Hematopoietic multipotent progenitor cell treated with erythropoietin and hydrocortisone succinate and interleukin-3 and kit ligand, for 17 days (in vitro differentiated cells): Measurements from ENCODE around the gene CYTH1.

Source experiments
- DNase-seq: peaks from one replicate; pipeline ENCODE4 v3.0.0-alpha.2; 2015; ENCODE audit warnings: low spot score

Gene CYTH1, protein sequence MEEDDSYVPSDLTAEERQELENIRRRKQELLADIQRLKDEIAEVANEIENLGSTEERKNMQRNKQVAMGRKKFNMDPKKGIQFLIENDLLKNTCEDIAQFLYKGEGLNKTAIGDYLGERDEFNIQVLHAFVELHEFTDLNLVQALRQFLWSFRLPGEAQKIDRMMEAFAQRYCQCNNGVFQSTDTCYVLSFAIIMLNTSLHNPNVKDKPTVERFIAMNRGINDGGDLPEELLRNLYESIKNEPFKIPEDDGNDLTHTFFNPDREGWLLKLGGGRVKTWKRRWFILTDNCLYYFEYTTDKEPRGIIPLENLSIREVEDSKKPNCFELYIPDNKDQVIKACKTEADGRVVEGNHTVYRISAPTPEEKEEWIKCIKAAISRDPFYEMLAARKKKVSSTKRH

DNA sequence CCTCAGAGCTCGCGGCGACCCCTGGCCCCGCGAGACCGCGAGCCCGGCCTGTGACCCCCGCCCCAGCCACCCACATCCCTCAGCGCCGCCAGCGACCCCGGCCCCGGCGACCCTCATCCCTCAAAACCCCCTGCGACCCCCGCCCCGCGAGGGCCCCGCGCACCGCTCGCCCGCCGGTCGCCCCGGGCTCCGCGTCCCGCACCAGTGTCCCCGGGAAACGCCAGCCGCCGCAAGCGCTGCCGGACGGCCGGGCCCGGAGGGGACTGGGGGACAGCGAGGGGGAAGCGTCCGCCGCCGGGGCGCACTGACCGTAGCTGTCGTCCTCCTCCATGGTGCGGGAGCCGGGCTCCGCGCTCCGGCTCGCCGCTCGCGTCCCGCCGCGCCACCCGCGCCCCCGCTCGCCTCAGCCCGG lies at the start of gene CYTH1:
TSS of gene CYTH1 (minus strand) at position 381 of the 412 bp plus-strand sequence. CDS start at position 331, 50 bp downstream.
- DNase-seq = no peak

DNA sequence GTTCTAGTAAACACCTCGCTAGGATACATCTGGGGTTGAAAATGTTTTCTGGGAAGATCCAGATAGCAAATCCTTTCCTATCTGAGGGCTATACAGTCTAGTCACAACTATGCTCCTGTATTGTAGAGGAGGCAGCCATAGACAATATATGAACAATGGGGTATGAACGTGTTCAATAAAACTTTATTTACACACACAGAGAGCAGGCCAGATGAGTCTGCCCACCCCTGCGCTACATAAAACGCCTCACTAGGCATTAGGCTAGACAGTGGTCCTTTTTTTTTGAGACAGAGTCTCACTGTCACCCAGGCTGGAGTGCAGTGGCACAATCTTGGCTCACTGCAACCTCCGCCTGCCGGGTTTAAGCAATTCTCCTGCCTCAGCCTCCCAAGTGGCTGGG lies 47.4 kb upstream of the CYTH1 start:
- DNase-seq = no peak

DNA sequence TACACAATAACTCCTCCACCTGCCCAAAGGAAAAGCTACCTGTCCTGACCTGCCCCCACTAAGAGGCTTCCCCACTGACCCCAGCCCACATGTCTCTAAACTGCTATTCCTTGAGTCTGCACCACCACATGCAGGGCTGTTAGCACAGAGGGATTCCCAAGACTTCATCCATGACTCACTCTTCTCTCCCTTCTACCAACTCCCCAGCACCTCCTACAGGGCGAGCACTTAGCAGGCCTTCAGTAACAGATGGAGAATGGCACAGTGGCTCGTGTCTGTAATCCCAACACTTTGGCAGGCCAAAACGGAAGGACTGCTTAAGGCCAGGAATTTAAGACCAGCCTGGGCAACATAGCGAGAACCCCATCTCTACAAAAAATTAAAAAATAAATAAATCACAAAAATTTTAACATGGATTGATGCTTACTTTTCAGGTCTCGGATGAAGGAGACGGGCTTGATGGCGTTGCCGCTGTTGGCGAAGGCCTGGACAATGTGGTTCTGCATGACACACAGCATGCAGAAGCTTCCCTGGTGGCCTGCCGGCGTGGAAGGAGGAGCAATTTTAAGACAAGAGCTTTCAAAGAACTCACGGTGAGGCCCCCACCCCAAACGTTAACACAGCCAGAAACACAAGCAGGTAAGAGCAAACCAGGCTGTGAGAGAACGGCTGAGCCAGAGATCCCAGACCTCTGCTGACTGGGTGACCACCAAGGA lies 46.6 kb upstream of the CYTH1 start:
- no peak for DNase-seq

DNA sequence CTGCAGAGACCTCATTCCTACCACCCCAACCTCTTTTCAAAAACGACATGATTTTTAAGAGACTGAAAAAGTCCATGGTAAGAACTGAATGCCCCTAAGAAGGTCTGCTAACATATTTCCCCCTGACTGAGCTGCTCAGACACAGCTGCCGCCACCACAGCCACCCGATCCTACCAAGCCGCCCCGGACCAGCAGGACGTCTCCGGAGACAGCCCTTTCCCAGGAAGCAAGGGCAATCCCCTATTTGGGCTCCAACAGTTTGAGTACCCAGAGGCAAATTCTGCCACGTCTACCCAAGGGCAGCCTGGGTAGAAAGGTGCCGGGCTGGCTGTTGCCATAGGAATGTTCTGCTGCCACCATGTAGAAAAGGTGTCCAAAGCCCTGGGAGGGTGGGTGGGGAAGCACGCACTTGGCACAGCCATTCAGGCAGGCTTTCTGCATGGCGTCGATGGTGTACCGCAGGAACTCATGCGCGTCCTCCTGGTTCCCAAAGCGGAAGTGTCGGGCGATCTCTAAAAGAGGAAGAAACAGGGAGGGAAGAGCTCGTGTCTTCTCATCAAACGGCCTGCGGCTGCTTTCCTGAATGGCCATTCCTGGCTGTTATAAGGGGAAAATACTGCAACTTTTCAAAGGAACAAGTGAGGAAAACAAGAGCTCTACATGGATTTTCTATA lies 44.9 kb upstream of the CYTH1 start:
- no peak for DNase-seq

DNA sequence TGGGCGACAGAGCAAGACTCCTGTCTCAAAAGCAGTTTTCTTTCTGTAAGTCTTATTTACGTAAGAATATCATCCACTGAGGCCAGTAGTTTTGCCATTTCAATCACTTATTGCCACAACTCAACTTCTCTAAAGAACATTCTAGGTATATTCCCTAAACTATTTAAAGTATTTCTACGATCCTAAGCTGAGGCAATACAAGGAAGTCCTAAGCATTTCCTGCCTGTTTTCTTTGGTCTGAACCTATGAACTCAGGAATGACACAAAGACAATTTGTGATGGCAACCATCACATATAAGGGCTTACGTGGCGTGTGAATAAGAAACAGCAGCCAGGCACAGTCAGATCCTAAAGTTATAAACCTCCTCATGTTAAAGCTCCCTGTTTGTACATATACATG lies 44.3 kb upstream of the CYTH1 start:
- DNase-seq = no peak

DNA sequence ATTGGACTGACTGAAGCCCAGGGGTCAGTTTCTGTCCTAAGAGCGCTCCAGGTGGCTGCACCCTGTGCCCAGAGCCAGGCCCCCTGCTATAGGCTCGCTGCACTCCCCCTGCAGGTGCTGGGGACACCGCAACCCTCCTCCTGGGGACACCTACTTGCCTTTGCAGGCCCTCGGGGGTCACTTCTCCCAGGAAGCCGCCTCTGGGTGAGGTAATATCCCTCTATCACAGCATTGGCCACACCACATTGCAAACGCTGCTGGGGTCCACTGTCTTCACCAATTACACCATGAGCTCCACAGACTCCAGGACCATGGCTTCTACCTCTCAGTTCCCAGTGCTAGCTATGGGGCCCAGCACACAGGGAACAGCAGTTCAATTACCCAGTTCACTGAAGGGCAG lies 43.6 kb upstream of the CYTH1 start:
- no peak for DNase-seq

DNA sequence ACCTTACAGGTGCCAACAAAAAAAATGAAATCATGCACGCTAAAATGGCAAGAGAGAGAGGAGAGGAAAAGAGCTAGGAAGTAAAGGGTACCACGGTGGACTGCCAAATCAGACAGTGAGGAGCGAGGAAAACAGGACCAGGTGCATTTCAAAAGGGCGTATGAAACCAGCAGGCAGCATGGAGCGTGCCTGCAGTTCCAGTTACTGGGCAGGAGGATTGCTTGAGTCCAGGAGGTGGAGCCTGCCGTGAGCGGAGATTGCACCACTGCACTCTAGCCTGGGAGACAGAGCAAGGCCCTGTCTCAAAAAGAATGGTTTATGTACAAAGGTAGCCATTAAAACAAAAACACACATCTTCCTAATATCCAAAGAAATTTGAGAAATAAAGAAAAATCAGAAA lies 42.2 kb upstream of the CYTH1 start:
- DNase-seq = no peak

DNA sequence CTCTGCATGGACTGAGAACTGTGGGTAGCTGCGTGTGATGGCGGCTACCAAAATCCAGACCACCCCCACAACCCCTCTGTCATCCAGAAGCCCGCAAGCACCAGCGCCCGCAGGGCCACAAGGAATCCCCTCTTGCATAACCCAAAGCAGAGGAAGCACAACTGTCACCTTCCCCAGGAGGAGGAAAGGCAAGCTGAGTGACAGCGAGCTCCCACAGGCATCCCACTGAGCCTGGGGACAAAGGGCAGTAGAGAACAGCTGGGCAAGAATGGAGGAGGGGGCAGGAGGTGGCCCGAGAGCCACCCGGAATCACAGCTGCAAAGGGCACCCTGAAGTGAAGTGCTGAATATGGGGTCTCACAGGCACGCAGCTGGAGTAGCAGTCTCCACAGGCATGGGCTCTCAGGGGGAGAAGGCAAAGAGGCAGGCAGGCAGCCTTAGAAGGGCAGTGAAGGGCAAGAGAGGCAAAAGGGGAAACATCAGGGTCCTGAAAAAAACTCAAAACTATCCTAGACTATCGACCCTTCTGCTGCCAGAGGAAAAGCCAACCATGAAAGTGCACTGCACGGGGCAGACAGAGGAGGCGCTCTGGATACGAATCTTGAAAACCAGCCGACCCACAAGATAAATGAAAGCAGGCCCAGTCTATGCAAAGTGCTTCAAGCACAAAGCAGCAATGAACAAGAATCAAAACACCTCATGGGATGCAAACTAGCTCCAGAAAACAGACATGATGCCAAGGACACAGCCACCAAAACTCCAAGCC lies 41.4 kb upstream of the CYTH1 start:
- no peak for DNase-seq

DNA sequence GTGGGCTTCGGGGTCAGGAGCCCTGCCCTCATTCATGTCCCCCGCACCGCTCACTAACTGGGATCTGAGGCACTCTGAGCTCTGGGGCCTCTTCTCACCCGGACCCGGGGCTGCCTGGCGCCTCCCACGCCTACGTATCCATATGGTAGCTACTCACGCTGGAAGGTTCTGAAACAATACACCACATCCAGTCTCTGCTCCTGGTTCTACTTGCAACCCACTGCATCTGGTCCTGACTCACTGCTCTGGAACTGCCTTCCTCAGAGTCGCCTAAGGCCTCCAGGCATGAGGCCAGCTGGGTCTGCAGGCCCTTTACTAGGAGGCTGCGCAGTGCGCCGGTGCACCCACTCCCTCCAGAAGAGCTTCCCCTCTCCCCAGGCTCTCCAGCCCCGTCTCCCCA lies 40.5 kb upstream of the CYTH1 start:
- DNase-seq = no peak

DNA sequence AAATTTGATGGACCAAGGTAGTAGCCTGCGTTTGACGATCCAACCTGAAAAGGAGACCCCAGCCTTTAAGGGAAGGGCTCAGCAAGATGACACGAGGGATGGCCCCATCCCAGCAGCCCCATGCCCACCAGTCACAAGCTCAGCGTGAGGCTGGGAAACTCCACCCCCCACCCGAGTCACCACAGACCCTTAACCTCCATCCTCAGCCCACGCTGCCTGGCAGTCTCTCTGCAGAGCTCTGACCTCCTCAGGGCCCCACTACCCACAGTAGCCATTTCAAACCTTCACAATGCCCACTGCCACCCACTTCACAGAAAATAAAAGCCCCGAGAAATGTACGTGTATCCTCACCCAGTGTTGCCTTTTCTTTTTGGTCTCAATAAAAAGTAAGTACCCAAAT lies 39.9 kb upstream of the CYTH1 start:
- DNase-seq = no peak

DNA sequence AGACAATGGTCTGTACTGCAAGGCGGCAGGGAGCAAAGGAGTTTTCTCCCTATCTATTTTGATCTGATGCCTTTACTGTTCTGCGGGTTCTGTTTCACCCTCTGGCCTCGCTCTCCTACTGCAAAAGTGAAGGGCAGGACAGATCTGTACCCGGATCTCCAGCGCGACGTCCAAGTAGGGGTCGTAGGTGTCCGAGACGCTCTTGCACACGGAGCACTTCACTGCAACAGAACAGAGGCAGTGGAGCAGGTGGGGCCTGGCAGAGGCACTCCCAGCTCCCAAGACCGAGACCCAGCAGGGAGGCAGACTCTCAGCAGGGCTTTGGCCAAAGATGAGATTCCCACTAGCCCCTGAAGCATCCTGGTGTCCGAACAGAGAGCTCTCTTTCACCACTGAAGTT lies 38.8 kb upstream of the CYTH1 start:
- no peak for DNase-seq

DNA sequence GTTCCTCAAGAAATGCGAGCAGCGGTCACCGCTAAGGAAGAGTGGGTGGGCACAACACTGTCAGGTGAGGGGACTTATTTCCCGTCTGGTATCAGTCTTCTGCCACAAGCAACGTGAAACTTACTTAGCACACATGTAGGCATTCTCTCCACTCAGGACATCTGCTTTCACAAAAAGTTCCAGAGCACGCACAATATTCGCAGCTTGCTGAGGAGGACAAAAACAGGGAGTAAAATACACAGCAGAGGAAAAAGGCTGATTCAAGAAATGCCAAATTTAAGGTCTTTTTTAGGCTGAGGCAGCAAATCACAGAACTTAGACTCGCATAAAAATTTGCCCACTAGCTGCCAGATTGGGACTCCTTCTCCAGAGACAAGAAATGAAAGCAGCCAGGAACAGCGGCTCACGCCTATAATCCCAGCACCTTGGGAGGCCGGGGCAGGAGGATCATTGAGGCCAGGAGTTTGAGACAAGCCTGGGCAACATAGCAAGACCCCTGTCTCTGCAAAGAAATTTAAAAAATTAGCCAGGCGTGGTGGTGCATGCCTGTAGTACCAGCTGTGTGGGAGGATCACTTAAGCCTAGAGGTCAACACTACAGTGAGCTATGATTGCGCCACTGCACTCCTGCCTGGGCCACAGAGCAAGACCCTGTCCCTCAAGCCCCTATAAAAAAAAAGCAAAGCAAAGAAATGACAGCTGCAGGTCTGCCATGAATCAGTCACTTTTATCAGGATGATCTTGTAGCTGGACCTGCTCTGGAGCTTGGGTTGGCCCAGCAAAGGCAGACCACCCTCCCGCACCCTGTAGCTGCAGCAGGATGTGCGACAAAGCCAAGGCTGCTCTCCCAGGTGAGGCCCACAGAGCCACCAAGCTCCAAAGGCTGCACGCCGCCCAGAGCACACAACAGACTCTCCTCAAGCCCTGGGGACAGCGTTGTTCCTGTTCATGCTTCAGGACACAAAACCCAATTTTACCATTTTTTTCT lies 38.0 kb upstream of the CYTH1 start:
- no peak for DNase-seq

DNA sequence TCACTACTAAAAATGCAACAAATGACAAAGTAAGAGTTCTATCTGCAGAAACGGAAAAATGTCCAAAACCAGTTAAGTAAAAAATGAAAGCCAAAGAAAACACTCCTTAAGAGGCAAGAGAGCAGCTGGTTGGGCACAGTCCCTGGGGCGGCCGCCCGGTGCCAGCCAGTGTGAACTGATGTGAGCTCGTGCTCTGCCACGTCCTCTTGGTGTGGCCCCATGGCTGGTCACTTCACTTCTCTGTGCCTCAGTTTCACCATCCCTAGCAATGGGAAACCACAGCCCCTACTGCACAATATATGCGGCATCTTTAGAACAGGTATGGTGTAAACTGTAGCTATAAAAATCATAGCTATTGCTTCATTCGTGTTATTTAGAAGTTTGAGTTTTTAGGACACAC lies 37.3 kb upstream of the CYTH1 start:
- DNase-seq = no peak

DNA sequence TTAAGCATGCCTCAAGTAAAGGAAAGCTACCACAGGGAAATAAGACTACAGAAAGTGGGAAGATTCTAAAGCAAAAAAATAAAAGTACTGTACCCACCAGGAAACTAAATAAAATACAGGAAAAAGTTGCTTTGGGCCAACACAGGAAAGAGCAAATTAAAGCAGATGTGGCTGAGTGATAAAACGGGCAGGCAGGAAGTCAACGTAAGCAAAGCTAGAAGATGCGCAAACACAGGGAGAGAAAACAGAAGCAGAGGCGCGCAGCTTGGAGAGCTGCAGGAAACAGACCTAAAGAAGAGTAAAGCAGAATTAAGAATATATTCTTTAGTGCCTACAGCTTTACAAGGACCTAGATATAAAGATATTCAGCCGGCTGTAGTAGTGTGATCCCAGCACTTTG lies 36.9 kb upstream of the CYTH1 start:
- no peak for DNase-seq

DNA sequence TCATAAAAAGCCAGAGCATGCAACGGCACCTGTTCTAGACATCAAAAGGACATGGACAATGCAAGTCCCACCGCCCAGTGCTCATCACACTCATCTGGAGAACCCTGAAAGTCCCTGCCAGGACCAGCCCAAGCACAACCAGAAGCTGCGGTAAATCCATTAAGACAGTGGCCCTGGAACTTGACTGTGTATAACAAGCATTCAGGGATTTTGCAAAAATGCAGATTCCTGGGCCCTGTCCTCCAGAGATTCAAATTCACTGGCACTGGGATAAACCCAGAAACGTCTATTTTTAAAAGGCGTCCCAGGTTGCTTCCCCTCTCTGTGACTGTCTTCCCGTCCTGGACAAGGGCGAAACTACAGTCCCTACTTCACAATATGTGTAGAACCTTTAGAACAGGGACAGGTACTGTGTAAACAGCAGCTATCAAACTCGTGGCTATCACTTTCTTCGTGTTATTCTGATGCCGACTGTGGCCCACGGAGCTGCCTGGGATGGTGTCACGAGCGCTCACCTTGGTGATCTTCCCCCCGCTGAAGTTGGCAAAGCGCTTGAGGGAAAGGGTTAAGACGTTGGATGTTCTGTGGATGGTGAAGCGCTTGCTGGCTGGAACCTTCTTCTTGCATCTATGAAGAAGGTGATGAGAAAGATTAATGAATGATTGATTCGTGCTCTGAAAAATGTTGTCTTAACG lies 36.2 kb upstream of the CYTH1 start:
- DNase-seq = no peak

DNA sequence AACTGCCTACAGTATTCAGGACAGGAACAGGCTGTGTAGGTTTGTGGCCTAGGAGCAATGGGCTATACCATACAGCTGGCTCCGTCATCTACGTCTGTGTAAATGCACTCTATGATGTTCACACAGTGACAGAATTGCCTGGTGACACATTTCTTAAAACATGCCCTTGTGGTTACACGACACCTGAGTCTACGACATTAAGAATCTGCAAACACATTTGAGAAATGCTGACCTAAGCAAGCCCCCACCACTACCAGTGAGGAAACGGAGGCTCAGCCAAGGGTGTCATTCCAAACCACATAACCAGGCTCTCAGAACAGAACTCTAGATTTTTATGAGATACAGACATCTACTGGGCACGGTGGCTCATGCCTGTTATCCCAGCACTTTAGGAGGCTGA lies 35.0 kb upstream of the CYTH1 start:
- DNase-seq = no peak

DNA sequence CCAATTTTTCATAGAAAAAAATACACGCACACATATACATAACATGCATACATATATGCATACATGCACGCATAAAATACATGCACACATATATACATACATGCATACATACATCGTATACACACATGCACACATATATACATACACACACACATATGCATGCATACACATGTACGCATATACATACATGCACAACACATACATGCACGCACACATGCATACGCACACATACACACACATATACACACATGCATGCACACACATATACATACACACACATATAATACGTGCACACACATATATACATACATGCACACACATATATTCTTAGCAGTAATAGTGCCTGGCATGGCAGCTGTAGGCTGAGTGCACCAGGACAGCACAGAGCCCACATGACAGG lies 33.6 kb upstream of the CYTH1 start:
- DNase-seq = no peak

DNA sequence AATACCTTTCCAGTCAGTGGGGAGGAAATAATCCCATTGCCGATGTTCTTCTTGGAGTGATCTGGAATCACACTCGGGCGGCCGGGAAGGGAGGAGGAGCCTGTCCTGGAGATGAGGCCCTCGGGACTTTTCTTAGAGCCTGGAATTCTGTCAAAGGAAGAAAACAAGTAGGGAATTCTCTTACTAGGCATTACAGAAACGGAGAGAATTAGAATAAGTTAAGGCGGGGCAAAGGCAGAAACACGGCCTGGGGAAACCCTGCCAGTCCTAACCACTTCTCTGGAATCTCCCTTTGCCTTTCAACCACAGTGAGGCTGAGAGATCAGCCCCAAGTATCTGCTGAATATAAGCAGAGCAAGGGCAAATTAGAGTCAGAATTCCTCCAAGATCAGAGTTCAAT lies 30.8 kb upstream of the CYTH1 start:
- DNase-seq = no peak

DNA sequence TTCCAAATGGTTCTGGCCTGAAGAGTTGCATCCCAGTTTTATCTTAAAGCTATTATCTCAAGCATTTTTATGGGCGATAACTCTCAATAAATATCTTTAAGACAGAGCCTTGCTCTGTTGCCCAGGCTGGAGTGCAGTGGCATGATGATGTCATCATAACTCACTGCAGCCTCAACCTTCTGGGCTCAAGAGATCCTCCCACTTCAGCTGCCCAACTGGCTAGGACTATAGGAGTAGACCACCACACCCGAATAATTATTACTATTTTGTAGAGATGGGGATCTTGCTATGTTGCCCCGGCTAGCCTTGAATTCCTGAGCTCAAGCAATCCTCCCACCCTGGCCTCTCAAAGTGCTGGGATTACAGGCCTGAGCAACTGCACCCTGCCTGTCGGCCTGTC lies 26.1 kb upstream of the CYTH1 start:
- no peak for DNase-seq

DNA sequence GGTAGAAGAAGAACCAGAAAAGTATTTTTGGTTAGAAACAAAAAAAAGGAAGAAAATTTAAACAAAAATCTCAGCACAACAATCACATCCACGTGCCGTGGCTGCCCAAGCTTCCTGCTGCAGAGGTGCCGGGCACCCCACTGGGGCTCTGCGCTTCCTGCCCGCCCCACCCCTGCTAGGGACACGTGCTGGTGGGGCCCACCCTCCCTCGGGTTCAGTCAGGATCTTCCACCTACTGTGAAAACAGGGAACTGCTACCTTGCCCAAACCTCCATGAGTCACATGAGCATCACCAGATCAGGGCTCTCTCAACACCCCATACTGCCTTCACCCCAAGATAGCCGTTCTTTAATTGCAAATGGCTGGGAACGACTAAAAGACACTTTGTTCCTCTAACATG lies 24.4 kb upstream of the CYTH1 start:
- no peak for DNase-seq

DNA sequence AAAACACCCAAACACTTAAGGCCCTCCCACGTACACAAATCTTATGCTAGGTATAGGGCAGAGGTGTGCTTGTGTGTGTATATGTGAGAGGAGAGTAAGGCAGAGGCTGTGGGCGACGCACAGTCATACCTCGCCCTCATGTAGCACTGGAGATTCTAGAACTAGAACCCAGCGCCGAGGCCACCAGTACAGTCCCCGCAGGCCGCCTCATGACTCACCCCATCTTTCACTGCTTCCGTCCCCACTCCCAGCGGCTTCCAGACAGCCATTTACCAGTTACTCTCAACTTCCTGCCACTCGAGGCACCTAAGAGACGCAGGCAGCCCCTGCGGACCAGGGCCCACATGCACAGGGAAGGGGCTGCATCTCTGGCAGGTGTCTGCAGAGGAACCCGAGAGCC lies 23.2 kb upstream of the CYTH1 start:
- no peak for DNase-seq
